Osteocyte (in vitro differentiated cells): ENCODE measurements around the gene PIWIL1. TPM values are rescaled to one million over a fixed set of nuclear protein-coding genes. Genes with fewer than 3 reads are reported as not detected.

Source experiments
- DNase-seq: peaks from one replicate; pipeline ENCODE4 v3.0.0; 2021; ENCODE audit warnings: mixed read lengths; ENCODE audit not compliant: unreplicated experiment; ENCODE audit errors: extremely low spot score
- H3K27ac Mint-ChIP-seq: one replicate; pipeline ENCODE4 v1.8.0; 2021; ENCODE audit warnings: mild to moderate bottlenecking, mixed read lengths; ENCODE audit not compliant: unreplicated experiment
- H3K27me3 Mint-ChIP-seq: one replicate; pipeline ENCODE4 v1.8.0; 2021; ENCODE audit warnings: mixed read lengths; ENCODE audit not compliant: unreplicated experiment
- H3K36me3 Mint-ChIP-seq: one replicate; pipeline ENCODE4 v1.8.0; 2021; ENCODE audit warnings: mixed read lengths; ENCODE audit not compliant: unreplicated experiment
- H3K4me1 Mint-ChIP-seq: one replicate; pipeline ENCODE4 v1.8.0; 2021; ENCODE audit warnings: mixed read lengths; ENCODE audit not compliant: unreplicated experiment
- H3K4me3 Mint-ChIP-seq: one replicate; pipeline ENCODE4 v1.8.0; 2021; ENCODE audit warnings: mild to moderate bottlenecking, moderate library complexity, mixed read lengths; ENCODE audit not compliant: unreplicated experiment
- H3K9me3 Mint-ChIP-seq: one replicate; pipeline ENCODE4 v1.8.0; 2021; ENCODE audit warnings: mixed read lengths; ENCODE audit not compliant: unreplicated experiment
- CTCF ChIP-seq: fragments of 200-600 bp; sonication (generic); IDR thresholded peaks from 2 replicates; pipeline ENCODE4 v1.5.0; 2021; ENCODE audit warnings: antibody characterized with exemption, mild to moderate bottlenecking, moderate library complexity
- total RNA-seq: library from RNA; stranded (reverse); gene quantifications from 2 replicates; pipeline ENCODE4 v1.2.1, GENCODE V29; 2021

The PIWIL1 gene
- total RNA-seq, 1 donor from 2014 or later = not detected

- peak; percentile 77 for TF ChIP-seq CTCF
- Mint-ChIP-seq H3K27me3 (no peaks in the 10 kb centered on the region), H3K27ac (no peak overlapping the region), H3K4me1 (no peaks in the 10 kb centered on the region), H3K36me3 (no peaks in the 10 kb centered on the region), H3K9me3 (no peaks in the 10 kb centered on the region), H3K4me3 (no peak overlapping the region)
- no peak for DNase-seq
Observed at GRCh38 chr12:130335517-130336392, 1.9 kb upstream of the PIWIL1 start.

- no peaks in the 10 kb centered on the region for H3K4me1 Mint-ChIP-seq
- H3K9me3 Mint-ChIP-seq = no peaks in the 10 kb centered on the region
- H3K27ac Mint-ChIP-seq = no peak overlapping the region
- TF ChIP-seq CTCF = no peak
- DNase-seq = no peak
- H3K4me3 Mint-ChIP-seq = no peak overlapping the region
- H3K27me3 Mint-ChIP-seq = no peaks in the 10 kb centered on the region
- H3K36me3 Mint-ChIP-seq = no peaks in the 10 kb centered on the region
Observed at GRCh38 chr12:130336723-130337487, 782 bp upstream of the PIWIL1 start.

GRCh38 chr12:130338794-130339601 lies 1.3 kb downstream of the PIWIL1 start:
- H3K27me3 Mint-ChIP-seq = no peaks in the 10 kb centered on the region
- TF ChIP-seq CTCF = no peak
- H3K36me3 Mint-ChIP-seq = no peaks in the 10 kb centered on the region
- H3K4me3 Mint-ChIP-seq = no peak overlapping the region
- H3K4me1 Mint-ChIP-seq = no peaks in the 10 kb centered on the region
- no peak overlapping the region for H3K27ac Mint-ChIP-seq
- DNase-seq = no peak
- H3K9me3 Mint-ChIP-seq = no peaks in the 10 kb centered on the region

GRCh38 chr12:130339951-130340350 lies 2.3 kb downstream of the PIWIL1 start:
- H3K36me3 Mint-ChIP-seq = no peaks in the 10 kb centered on the region
- TF ChIP-seq CTCF = no peak
- no peak for DNase-seq
- H3K27me3 Mint-ChIP-seq = no peaks in the 10 kb centered on the region
- H3K9me3 Mint-ChIP-seq = no peaks in the 10 kb centered on the region
- no peaks in the 10 kb centered on the region for H3K4me1 Mint-ChIP-seq
- H3K4me3 Mint-ChIP-seq = no peak overlapping the region
- H3K27ac Mint-ChIP-seq = no peak overlapping the region
